Right ventricle myocardium inferior (tissue), 1 donor: ENCODE measurements around the gene OR2T29. TPM values are rescaled to one million over a fixed set of nuclear protein-coding genes. Genes with fewer than 3 reads are reported as not detected.
"Not testable (repeated sequence)": the region's sequence is repeated elsewhere in the genome, so short reads cannot be mapped to it uniquely, and the experiment has no call there.

Experiments used
- ATAC-seq: fragments of 200-7000 bp; cut with Tn5 transposase; one replicate; pipeline ENCODE4 v1.9.1; 2020; ENCODE audit warnings: mild to moderate bottlenecking, moderate library complexity
- DNase-seq: peaks from one replicate; pipeline ENCODE4 v3.0.0; 2021; ENCODE audit errors: missing footprints
- intact Hi-C: fragments of 100-400 bp; cut with DNase I; formaldehyde crosslinking; loops from one replicate; pipeline ENCODE4 v1.11.0; 2022
- total RNA-seq: library from RNA; stranded (reverse); fragmentation: NEBNext Ultra II Directional; extraction: Animal tissue kit (Norgen Biotek cat#: 25700); gene quantifications from one replicate; pipeline ENCODE4 v1.2.1, GENCODE V29; 2021
- donor health status: DM: no; HTN: yes; CAD: no; lungs with severe emphysema.

The OR2T29 gene
- total RNA-seq, 1 donor from 2014 or later: not detected

GRCh38 chr1:248547383-248547782 lies 15.2 kb downstream of the OR2T29 start:
- intact Hi-C loops, ATAC-seq, DNase-seq: not testable (repeated sequence)

DNA sequence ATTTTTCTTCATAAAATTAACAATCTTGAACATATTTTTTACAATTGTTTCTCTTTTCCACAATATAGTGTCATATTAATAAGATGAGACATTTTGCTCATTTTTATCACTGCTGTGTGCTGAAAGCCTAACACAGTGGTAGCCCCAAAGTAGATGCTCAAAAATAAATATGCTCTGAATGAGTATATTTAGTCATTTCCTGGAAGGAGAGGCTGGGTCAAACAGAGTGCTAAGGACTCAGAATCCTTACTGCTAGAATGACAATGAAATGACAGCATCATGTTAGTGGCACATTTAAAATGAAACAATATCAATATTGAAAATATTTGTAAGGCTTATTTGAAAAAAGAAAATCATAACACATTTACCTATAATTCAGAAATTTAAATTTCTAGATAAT lies 25.1 kb downstream of the OR2T29 start:
- intact Hi-C loops, DNase-seq, ATAC-seq: not testable (repeated sequence)

- intact Hi-C loops: no loop called here
- DNase-seq (no peak), ATAC-seq (no peak)
Observed at GRCh38 chr1:248521856-248522255, 40.7 kb downstream of the OR2T29 start.

DNA sequence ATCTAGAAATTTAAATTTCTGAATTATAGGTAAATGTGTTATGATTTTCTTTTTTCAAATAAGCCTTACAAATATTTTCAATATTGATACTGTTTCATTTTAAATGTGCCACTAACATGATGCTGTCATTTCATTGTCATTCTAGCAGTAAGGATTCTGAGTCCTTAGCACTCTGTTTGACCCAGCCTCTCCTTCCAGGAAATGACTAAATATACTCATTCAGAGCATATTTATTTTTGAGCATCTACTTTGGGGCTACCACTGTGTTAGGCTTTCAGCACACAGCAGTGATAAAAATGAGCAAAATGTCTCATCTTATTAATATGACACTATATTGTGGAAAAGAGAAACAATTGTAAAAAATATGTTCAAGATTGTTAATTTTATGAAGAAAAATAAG lies 52.4 kb downstream of the OR2T29 start:
- DNase-seq, intact Hi-C loops, ATAC-seq: not testable (repeated sequence)

DNA sequence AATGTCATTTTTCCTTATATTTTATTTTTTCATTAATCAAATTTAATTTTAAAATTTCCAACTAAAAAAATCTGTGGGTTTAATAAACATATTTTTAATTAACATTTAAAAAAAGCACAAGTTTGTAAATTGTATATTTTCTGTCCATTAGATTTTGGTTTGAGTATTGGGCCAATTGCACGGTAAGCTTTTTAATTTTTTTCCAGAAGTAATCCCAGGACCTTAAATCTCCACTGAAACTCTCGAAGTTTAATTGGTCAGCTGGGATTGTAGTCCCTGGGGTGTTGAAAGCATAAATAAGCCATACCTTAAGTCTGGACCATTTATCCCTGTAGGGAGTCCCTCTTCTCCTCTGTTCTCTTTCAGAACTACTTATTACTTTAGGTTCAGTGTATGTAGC lies 54.8 kb downstream of the OR2T29 start, which contains the start of gene OR2G6:
TSS of gene OR2G6 (plus strand) at position 301 of the 400 bp plus-strand sequence. CDS start 13,574 bp downstream, outside the sequence.
- intact Hi-C loops: not testable (repeated sequence)

More for the DNA sequence above, 54.8 kb downstream of the OR2T29 start, which contains the start of gene OR2G6:
- not testable (repeated sequence) for DNase-seq, ATAC-seq

Other genes starting within 250 kb of the OR2T29 start
- not detected for gene OR2M7, start 238.2 kb downstream of the OR2T29 start, total RNA-seq
- not detected for gene OR14C36, start 214.0 kb downstream of the OR2T29 start, total RNA-seq
- not detected for gene OR2T4, start 201.1 kb downstream of the OR2T29 start, total RNA-seq
- not detected for gene OR2T6, start 187.0 kb downstream of the OR2T29 start, total RNA-seq
- gene OR2T1, start 159.7 kb downstream of the OR2T29 start, total RNA-seq: not detected
- not detected for gene OR2T2, start 117.1 kb downstream of the OR2T29 start, total RNA-seq
- not detected for gene OR2T3, start 89.4 kb downstream of the OR2T29 start, total RNA-seq
- not detected for gene OR2T5, start 74.2 kb downstream of the OR2T29 start, total RNA-seq
- not detected for gene OR2G6, start 54.7 kb downstream of the OR2T29 start, total RNA-seq
- not detected for gene OR2T34, start 12.0 kb upstream of the OR2T29 start, total RNA-seq
- not detected for gene OR2T10, start 34.9 kb upstream of the OR2T29 start, total RNA-seq
- gene OR2T11, start 72.3 kb upstream of the OR2T29 start, total RNA-seq: not detected
- not detected for gene OR2T35, start 82.5 kb upstream of the OR2T29 start, total RNA-seq
- gene OR2T27, start 92.8 kb upstream of the OR2T29 start, total RNA-seq: not detected
- not detected for gene OR14I1, start 140.0 kb upstream of the OR2T29 start, total RNA-seq
- gene LYPD8, start 193.0 kb upstream of the OR2T29 start, total RNA-seq: not detected